WTC11 (cell line): ENCODE data around the gene ULK4. TPM values are rescaled to one million over a fixed set of nuclear protein-coding genes. Genes with fewer than 3 reads are reported as not detected.

Experiments
- ATAC-seq: fragments of 200-7000 bp; cut with Tn5 transposase; 2 replicates; pipeline ENCODE4 v1.10.0; 2021; ENCODE audit warnings: mild to moderate bottlenecking, moderate library complexity
- CTCF ChIA-PET: fragments of 300-600 bp; sonication (Branson Sonifier 250); formaldehyde crosslinking; loops from one replicate; lab custom pipeline; 2021; ENCODE audit warnings: antibody characterized with exemption; lab: Charles Lee
- POLR2A ChIA-PET: fragments of 350-600 bp; sonication (Branson Sonifier 250); formaldehyde crosslinking; loops from one replicate; lab custom pipeline; 2021; ENCODE audit warnings: antibody characterized with exemption; lab: Charles Lee
- DNase-seq: peaks from one replicate; pipeline ENCODE4 v3.0.0; 2021; ENCODE audit warnings: low spot score
- H3K27ac Mint-ChIP-seq: 2 replicates; pipeline ENCODE4 v1.8.0; 2021; ENCODE audit warnings: mixed read lengths
- H3K27me3 Mint-ChIP-seq: 2 replicates; pipeline ENCODE4 v1.8.0; 2021; ENCODE audit warnings: low read depth, mild to moderate bottlenecking, moderate library complexity, mixed read lengths
- H3K36me3 Mint-ChIP-seq: 2 replicates; pipeline ENCODE4 v1.8.0; 2021; ENCODE audit warnings: mixed read lengths
- H3K4me1 Mint-ChIP-seq: 2 replicates; pipeline ENCODE4 v1.8.0; 2022; ENCODE audit warnings: mixed read lengths
- H3K4me3 Mint-ChIP-seq: 2 replicates; pipeline ENCODE4 v1.8.0; 2021; ENCODE audit warnings: mild to moderate bottlenecking, moderate library complexity, mixed read lengths
- H3K9me3 Mint-ChIP-seq: 2 replicates; pipeline ENCODE4 v1.8.0; 2021; ENCODE audit warnings: mixed read lengths
- CBFB ChIP-seq: sonication (generic); formaldehyde crosslinking; IDR thresholded peaks from 2 replicates; pipeline ENCODE4 v1.8.1; 2022; ENCODE audit warnings: mild to moderate bottlenecking, low read depth, missing genetic modification reagents
- CDX4 ChIP-seq: fragments of 250-450 bp; sonication (Bioruptor Pico); IDR thresholded peaks from 2 replicates; pipeline ENCODE4 v1.9.0; 2021; ENCODE audit warnings: moderate library complexity, mild to moderate bottlenecking, inconsistent platforms, borderline replicate concordance
- E2F1 ChIP-seq: sonication (generic); formaldehyde crosslinking; IDR thresholded peaks from 2 replicates; pipeline ENCODE4 v1.8.0; 2022; ENCODE audit warnings: mild to moderate bottlenecking, missing genetic modification reagents
- EMX1 ChIP-seq: fragments of 250-450 bp; sonication (Bioruptor Pico); IDR thresholded peaks from 2 replicates; pipeline ENCODE4 v1.8.0; 2021; ENCODE audit warnings: mild to moderate bottlenecking
- ETV6 ChIP-seq: sonication (generic); formaldehyde crosslinking; IDR thresholded peaks from 2 replicates; pipeline ENCODE4 v1.8.1; 2022; ENCODE audit warnings: mild to moderate bottlenecking, missing genetic modification reagents
- FOXP1 ChIP-seq: sonication (generic); formaldehyde crosslinking; IDR thresholded peaks from 2 replicates; pipeline ENCODE4 v1.8.0; 2022; ENCODE audit warnings: missing genetic modification reagents, mild to moderate bottlenecking, moderate library complexity, borderline replicate concordance
- HMGA2 ChIP-seq: fragments of 250-450 bp; sonication (Bioruptor Pico); IDR thresholded peaks from 2 replicates; pipeline ENCODE4 v1.4.0; 2021; ENCODE audit warnings: mild to moderate bottlenecking, moderate library complexity
- IRF1 ChIP-seq: sonication (generic); formaldehyde crosslinking; IDR thresholded peaks from 2 replicates; pipeline ENCODE4 v1.8.0; 2023; ENCODE audit warnings: missing genetic modification reagents
- IRF2 ChIP-seq: sonication (generic); formaldehyde crosslinking; IDR thresholded peaks from 2 replicates; pipeline ENCODE4 v1.8.0; 2022; ENCODE audit warnings: low read depth, missing genetic modification reagents, borderline replicate concordance
- JAZF1 ChIP-seq: fragments of 250-450 bp; sonication (Bioruptor Pico); IDR thresholded peaks from 2 replicates; pipeline ENCODE4 v1.9.0; 2021; ENCODE audit warnings: moderate library complexity, mild to moderate bottlenecking, inconsistent platforms
- MXD4 ChIP-seq: fragments of 250-450 bp; sonication (Bioruptor Pico); IDR thresholded peaks from 2 replicates; pipeline ENCODE4 v1.8.0; 2021; ENCODE audit warnings: mild to moderate bottlenecking, moderate library complexity, borderline replicate concordance
- NR2C2 ChIP-seq: sonication (generic); formaldehyde crosslinking; IDR thresholded peaks from 2 replicates; pipeline ENCODE4 v1.8.0; 2022; ENCODE audit warnings: mild to moderate bottlenecking, missing genetic modification reagents
- PRDM15 ChIP-seq: sonication (generic); formaldehyde crosslinking; IDR thresholded peaks from 2 replicates; pipeline ENCODE4 v1.8.0; 2022; ENCODE audit warnings: missing genetic modification reagents
- SMAD3 ChIP-seq: sonication (generic); formaldehyde crosslinking; IDR thresholded peaks from 2 replicates; pipeline ENCODE4 v1.8.0; 2022; ENCODE audit warnings: missing genetic modification reagents, mild to moderate bottlenecking, borderline replicate concordance
- SOX15 ChIP-seq: fragments of 250-450 bp; sonication (Bioruptor Pico); IDR thresholded peaks from 2 replicates; pipeline ENCODE4 v1.9.0; 2021; ENCODE audit warnings: mild to moderate bottlenecking
- STAT6 ChIP-seq: sonication (generic); formaldehyde crosslinking; conservative IDR thresholded peaks from 2 replicates; pipeline ENCODE4 v1.8.1; 2023; ENCODE audit warnings: mild to moderate bottlenecking, low read depth, missing genetic modification reagents, moderate library complexity
- TEAD1 ChIP-seq: sonication (generic); formaldehyde crosslinking; IDR thresholded peaks from 2 replicates; pipeline ENCODE4 v1.8.0; 2022; ENCODE audit warnings: mild to moderate bottlenecking, missing genetic modification reagents
- USF1 ChIP-seq: sonication (generic); formaldehyde crosslinking; IDR thresholded peaks from 2 replicates; pipeline ENCODE4 v1.8.0; 2022; ENCODE audit warnings: mild to moderate bottlenecking, missing genetic modification reagents
- USF2 ChIP-seq: sonication (generic); formaldehyde crosslinking; IDR thresholded peaks from 2 replicates; pipeline ENCODE4 v1.8.1; 2023; ENCODE audit warnings: mild to moderate bottlenecking, missing genetic modification reagents, moderate library complexity
- ZMAT4 ChIP-seq: fragments of 250-450 bp; sonication (Bioruptor Pico); IDR thresholded peaks from 2 replicates; pipeline ENCODE4 v1.9.0; 2021; ENCODE audit warnings: mild to moderate bottlenecking
- ZNF263 ChIP-seq: sonication (generic); formaldehyde crosslinking; IDR thresholded peaks from 2 replicates; pipeline ENCODE4 v1.8.1; 2022; ENCODE audit warnings: low read depth, mild to moderate bottlenecking, moderate library complexity, missing genetic modification reagents
- ZNF317 ChIP-seq: sonication (generic); formaldehyde crosslinking; IDR thresholded peaks from 2 replicates; pipeline ENCODE4 v1.8.1; 2023; ENCODE audit warnings: low read depth, mild to moderate bottlenecking, moderate library complexity, missing genetic modification reagents, borderline replicate concordance
- ZNF416 ChIP-seq: fragments of 250-450 bp; sonication (Bioruptor Pico); IDR thresholded peaks from 2 replicates; pipeline ENCODE4 v1.9.0; 2021; ENCODE audit warnings: mild to moderate bottlenecking, inconsistent platforms
- ZNF512 ChIP-seq: sonication (generic); formaldehyde crosslinking; IDR thresholded peaks from 2 replicates; pipeline ENCODE4 v1.8.1; 2022; ENCODE audit warnings: missing genetic modification reagents, borderline replicate concordance
- total RNA-seq: library from RNA; stranded (reverse); gene quantifications from 3 replicates; pipeline ENCODE4 v1.2.3, GENCODE V29; 2021

ULK4 gene
- total RNA-seq, 1 experiment from 2014 or later: 9.2 TPM

GRCh38 chr3:41345788-41346187, 616.1 kb downstream of the ULK4 start:
- no peak for ATAC-seq
- Mint-ChIP-seq H3K36me3 (peaks cover 15% of the 10 kb centered on the region), H3K4me1 (no peaks in the 10 kb centered on the region), H3K27me3 (no peaks in the 10 kb centered on the region; the same call in 1 of the 2 replicates), H3K9me3 (peaks cover 29% of the 10 kb centered on the region), H3K4me3 (no peak overlapping the region), H3K27ac (no peak overlapping the region)
- TF ChIP-seq IRF2 (CRISPR knock-in tag): no peak
- no peak for TF ChIP-seq STAT6 (CRISPR knock-in tag)
- TF ChIP-seq PRDM15: no peak
- no peak for TF ChIP-seq HMGA2 (CRISPR knock-in tag)
- no peak for TF ChIP-seq ZMAT4 (CRISPR knock-in tag)
- no peak for TF ChIP-seq SOX15 (CRISPR knock-in tag)
- TF ChIP-seq FOXP1: no peak
- TF ChIP-seq E2F1: no peak
- no peak for DNase-seq
- POLR2A ChIA-PET: no interaction called here
- CTCF ChIA-PET: no interaction called here

- H3K36me3 Mint-ChIP-seq: peaks cover 12% of the 10 kb centered on the region
- no peak overlapping the region for H3K27ac Mint-ChIP-seq
- no peak for DNase-seq
- POLR2A ChIA-PET: no interaction called here
- no peak for ATAC-seq
- CTCF ChIA-PET: no interaction called here
- H3K9me3 Mint-ChIP-seq: peaks cover 18% of the 10 kb centered on the region
- H3K4me3 Mint-ChIP-seq: no peak overlapping the region
- H3K4me1 Mint-ChIP-seq: peaks cover 8% of the 10 kb centered on the region
- no peaks in the 10 kb centered on the region; the same call in 1 of the 2 replicates for H3K27me3 Mint-ChIP-seq
- TF ChIP-seq ETV6 (CRISPR knock-in tag) (no peak), SMAD3 (no peak), ZNF263 (CRISPR knock-in tag) (no peak), USF1 (CRISPR knock-in tag) (no peak), SOX15 (CRISPR knock-in tag) (no peak), CDX4 (CRISPR knock-in tag) (no peak), NR2C2 (no peak), IRF1 (CRISPR knock-in tag) (no peak), TEAD1 (CRISPR knock-in tag) (no peak), CBFB (CRISPR knock-in tag) (no peak), ZNF317 (CRISPR knock-in tag) (no peak), MXD4 (CRISPR knock-in tag) (no peak), EMX1 (CRISPR knock-in tag) (no peak), ZNF512 (CRISPR knock-in tag) (no peak), JAZF1 (CRISPR knock-in tag) (no peak), USF2 (no peak), FOXP1 (no peak), ZNF416 (CRISPR knock-in tag) (no peak)
These were observed 622.1 kb downstream of the ULK4 start for GRCh38 chr3:41339758-41340157.
